Stimulated activated CD4-positive, alpha-beta T cell treated with anti-CD3 and anti-CD28 coated beads, Interleukin-1b, Interleukin-23, amount 100 ng/mL, for 24 hours (primary cell): ENCODE results near the gene TRIO.

ENCODE experiments used
- DNase-seq, 4 experiments: peaks; one replicate each; pipeline ENCODE4 v3.0.0-alpha.2; 2020; ENCODE audit warnings: low read depth in 4 of 4, low spot score in 1 of 4

Gene TRIO

DNA sequence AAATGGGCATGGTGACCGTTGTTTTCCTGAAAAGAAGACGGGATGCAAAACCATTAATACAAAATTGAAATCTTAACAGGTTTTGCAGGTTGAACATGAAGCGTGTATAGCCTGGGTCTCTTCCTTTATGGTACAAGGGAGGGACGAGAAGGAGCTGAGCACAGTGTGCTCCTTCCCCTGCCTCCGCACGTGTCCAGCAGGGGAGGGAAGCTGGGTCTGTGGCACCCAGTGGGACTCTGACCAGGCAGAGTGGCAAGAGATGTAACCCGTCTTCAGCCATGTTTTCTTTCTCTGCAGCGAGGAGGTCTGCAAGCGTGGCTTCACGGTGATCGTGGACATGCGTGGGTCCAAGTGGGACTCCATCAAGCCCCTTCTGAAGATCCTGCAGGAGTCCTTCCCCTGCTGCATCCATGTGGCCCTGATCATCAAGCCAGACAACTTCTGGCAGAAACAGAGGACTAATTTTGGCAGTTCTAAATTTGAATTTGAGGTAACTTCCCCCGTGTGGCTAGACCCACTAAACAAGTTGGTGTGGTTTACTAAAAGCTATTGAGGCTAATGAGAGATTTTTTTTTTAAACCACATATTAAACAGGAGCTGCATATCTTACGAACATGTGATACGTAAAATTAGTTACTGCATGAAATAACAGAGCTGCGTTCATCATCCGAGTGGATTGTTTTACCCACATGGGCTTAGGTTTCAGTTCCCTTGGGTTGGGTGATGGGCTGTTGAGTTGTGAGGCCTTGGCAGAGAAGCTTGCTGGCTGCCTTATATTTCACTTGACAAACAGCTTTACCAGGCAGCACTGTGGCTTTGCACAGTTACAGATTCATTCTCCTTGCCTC lies 143.7 kb downstream of the TRIO start:
- DNase-seq, result no peak

DNA sequence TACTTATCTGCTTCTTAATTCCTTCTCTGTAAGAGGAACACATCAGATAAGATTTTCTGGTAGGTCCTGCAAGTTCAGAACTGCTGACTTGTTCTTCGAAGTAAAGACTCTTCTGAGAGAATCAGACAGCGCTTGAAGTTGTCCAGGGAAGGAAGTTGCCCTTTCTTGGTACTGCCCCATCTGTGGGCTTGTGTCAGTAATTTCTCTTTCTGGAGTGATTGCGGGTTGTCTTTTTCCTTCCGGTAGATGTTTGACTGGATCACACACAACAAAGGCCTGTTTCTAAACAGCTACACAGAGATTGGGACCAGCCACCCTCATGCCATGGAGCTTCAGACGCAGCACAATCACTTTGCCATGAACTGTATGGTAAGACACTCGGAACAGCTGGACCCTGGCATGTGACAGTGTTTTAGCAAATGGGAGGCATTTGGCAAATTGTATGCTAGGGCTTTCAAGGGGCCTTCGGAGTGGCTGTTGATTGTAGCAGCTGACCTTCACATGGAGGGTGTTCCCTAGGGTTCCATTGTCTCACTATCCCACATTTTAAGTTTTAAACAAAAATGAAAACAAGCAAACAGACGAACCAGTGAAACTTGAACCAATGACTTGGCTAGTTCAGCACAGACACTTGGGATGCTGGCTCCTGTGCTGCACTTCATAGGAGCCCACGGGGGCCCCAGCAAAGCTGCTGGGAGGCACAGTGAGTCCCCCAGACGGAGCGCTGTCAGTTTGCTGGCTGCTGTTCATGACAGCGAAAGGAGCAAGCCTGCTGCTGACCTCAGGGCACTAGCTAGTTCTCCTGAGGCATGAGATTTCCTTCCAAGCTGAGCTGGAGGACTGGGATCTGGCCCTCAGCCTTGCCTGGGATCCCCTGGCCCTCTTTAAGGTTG lies 149.9 kb downstream of the TRIO start:
- DNase-seq, result no peak

DNA sequence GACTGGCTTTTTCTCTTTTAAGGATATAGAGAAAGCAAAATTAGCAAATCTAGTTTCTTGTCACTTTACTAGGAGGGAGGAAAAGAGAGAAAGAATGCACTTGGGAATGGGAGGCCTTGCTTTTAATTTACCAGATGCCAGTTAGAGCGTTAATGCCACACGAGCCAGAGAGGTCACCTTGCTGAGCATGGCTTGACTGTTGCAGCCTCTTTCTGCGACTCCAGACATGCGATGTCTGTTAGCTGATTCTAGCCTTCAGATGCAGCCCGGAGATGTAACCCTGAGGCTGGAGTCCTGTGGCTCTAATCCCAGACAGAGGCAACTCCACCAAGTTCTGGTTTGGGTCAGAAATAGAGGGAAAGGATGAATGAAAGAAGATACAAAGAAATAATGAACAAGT lies 152.5 kb downstream of the TRIO start:
- no peak for DNase-seq

DNA sequence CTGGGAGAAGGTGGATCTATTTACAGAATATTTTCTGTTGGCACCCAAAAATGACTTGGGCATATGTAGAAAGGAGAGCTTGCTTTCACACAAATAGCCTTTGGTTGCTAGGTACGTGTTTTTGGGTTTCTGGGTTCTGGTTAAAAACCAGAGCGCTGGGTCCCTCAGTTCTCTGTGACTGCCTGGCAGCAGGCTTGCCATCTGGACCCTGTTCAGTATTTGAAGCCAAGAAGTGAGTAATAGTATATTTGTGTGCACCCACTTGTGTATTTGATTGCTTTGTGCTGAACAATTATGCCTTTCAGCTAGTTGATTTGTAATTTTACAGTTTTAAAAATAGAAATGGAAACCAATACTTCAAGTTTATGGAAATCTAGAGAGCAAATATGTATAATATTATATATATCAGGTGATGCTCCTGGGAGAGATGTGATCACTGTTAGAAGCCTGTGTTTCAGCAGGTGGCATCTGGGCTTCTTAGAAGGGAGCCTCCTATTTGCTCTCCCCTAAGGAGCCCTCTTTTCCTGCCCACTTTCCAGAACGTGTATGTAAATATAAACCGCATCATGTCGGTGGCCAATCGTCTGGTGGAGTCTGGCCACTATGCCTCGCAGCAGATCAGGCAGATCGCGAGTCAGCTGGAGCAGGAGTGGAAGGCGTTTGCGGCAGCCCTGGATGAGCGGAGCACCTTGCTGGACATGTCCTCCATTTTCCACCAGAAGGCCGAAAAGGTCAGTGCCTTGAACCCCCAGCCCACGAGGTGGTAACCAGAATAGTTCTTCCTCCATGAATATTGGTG lies 153.6 kb downstream of the TRIO start:
- no peak for DNase-seq

DNA sequence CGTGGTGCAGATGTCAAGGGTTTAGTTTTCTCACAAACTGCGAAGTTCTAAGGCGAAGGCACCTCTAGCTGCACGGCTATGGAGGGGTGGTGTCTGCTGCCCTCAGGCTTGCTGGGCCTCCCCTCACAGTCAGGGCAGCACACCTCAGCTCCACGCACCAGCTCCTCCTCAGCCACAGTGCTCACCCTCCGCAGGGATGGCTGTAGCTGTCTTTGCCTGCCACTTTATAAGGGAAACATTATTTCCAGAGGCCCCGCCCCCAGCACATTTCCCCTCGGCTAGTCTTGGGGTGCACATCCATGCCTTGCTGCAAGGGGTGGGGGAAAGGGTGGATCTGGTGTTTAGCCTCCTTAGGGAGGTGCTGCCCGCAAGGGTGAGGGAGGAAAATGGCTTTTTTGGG lies 154.6 kb downstream of the TRIO start:
- DNase-seq, result no peak

DNA sequence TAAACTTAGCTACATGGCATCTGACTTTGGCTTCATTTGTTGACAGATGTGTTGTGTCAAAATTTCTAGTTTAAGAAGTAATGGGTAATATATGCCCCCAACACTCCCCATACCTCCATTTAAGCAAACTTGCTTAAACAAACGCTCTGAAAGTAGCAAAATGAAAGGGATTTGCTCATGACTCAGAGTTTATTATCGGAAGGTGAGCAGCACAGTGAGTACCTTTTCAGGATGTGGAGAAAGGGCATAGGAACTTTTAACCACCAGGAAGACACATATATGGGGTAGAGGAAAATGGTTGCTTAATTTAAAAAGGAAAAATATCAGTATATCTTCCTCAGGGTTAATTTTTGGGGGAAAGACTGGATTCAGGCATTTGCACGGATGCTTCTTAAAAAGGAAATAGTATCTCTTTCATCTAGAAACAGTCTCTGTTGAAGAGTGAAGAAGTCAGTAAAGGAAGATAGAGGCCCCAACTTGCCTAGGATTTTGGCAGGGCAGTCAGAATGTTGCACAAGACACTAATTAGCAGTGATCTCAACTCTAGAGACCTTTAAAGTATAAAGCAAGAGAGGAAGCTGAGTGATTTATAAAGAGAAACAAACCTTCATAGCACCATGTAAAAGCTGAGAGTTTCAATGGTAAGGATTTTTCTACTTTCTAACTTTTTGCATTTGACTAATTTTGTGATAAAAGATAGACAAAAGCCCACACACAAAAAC lies 155.1 kb downstream of the TRIO start:
- DNase-seq, result no peak

DNA sequence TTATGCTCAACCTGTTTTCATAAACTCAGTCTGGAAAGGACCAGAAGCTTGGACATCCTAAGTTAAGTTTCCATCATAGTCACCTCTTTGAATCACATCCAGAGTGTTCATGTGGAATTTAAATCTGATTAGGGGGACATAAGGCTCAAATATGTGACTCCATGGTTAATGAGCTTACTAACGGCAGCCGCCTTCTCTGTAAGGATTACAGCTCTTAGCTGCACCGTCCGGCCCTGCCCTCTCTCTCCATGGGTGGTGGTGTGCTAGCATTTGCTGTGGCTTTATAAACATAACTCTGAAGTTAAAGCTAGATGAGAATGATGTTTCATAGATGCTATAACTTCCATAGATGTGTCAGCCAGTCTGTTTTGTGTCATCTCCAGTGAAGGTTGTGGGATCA lies 156.5 kb downstream of the TRIO start:
- DNase-seq, result no peak

DNA sequence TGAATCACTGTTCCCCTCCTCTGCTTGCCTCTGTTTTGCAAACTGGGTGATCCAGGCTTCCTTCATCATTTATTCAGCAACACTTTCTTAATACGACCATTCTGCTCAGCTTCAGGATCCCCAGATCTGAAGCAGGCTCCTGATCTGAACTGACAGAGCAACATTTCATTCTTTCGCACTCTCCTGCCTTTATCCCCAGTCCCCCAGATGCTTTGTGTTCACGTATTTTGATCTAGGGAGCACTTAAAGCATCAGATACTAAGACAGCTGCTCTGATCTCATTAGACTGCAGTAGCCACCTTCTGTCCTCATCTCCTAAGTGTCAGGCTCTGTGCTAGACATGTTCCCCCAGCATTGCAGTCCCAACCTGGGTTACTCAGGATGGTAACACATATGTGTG lies 158.0 kb downstream of the TRIO start:
- no peak for DNase-seq

DNA sequence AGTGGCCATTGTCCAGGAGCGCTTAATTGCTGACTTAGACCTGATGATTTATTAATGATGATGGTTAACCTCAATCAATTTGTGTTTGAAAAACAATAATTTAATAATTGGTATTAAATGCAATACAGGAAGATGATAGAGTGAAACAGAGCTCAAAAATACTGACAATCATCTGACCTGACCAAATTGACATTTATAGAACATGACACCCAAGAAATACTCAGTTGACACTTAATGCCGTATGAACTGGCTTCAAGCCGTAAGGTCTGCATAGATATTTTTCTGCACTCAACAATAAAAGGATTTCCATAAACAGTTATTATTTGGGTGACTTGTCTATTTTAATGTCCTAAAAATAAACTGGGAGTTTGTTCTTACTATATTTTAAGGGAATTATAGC lies 159.2 kb downstream of the TRIO start:
- DNase-seq, result no peak

DNA sequence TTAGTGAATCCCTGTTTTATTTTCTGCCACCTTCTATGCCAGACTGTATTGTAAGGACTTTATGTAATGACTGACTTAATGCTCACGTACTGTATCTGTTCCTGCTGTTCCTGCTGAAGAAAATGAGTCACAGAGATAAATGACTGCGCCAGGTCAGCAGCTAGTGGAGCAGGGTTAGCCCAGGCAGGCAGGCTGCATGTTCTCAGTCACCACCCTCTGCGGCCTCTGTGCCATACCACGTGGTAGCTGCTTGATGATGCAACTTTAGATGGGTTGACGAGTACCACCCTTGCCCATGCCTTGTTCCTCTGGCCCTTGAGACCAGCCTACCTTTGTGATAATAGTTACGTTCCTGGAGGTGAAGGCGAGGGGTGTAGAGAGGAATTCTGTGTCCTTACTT lies 161.9 kb downstream of the TRIO start:
- no peak for DNase-seq

DNA sequence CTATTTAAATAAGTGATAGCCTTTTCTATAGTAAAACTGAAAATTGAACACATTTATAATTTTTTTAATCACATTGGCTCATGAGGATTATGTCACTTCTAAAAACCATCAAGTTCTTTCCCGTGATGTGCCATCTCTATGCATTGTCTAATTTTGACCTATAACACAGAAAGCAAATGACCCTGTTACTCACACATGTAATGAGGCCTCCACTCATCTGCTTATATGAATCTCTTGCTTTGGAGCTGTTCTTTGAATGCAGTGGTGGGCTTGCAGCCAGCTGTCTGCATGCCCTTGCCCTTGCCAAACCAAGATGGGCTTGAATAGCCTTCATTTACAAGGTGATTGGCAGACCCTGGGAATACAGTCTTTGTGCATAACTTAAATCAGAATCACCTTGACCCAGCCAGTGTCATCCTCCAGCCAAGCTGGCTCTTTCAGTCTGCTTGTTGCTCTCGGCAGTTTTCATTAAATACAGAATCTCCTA lies 163.2 kb downstream of the TRIO start:
- DNase-seq, result no peak

DNA sequence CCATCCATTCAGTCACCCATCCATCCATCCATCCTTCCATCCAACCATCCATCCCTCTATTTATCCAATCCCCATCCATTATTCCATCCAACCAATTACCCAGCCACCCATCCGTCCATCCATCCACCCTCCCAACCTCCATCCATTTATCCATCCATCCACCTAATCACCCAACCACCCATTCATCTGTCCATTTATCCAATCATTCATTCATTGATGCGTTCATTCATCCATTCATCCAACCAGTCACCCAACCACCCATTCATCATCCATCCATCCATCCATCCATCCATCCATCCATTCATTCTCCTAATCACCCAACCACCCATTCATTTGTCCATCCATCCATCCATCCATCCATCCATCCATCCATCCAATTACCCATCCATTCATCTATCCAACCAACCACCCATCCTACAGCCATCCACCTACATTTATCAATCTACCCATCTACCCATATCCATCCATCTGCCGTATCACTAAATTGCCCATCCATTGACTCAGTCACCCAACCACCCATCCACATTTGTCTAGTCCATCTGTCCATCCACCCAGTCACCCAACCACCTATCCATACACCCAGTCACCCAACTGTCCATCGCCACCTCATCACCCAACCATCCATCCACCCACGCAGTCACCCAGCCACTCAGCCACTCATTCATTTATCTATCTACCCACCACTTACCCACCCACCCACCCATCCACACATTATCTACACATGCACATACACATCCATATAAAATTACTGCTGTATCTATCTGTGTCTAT lies 165.4 kb downstream of the TRIO start:
- DNase-seq, result no peak

DNA sequence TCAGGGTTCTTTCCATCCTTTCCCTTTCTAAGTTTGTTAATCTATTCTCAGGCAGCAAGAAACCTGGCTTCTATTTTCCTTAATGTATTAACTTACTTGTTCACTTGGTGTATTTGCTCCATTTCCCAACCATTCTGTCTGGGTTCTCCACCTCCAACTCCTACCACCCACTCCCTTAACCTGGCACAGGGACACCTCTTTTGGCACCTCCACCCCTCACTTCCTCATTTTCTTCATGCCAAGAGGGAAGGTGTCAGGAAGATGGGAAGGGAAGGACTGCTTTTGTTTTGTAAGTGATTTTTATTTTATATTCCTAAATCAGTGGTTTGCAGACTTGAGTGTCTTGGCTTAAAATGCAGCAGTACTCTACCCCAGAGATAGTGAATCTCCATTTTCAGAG lies 166.1 kb downstream of the TRIO start:
- no peak for DNase-seq

DNA sequence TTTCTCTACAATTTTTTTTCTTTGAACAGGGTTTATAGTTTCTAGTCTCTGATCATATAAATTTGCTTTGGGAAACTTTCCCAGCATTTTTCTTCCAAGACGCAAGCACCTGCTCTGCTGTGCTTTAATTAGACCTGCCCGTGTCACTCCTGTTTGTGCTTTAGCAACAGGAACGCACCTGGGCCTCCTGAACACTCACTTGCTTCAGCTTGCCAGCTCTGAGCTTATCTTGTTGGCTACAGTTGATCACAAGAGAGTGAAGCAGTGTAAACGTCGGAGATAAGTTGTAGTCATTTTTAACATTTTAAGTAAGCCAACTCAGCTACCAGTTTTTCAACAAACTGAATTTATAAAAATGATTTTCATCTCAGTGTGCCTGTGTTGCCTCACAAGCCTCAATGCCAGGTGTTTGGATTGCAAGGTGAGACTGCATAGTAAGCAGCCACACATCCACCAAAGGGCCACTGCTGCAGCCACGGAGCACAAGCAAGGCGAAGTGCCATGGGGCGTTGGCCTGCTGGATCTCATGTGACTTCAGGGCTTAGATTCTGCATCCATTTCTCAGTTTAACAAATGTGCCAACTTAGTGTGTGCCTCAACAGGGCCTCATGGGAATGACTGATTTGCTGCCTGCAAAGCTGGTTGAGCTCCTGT lies 166.9 kb downstream of the TRIO start:
- DNase-seq, result no peak

DNA sequence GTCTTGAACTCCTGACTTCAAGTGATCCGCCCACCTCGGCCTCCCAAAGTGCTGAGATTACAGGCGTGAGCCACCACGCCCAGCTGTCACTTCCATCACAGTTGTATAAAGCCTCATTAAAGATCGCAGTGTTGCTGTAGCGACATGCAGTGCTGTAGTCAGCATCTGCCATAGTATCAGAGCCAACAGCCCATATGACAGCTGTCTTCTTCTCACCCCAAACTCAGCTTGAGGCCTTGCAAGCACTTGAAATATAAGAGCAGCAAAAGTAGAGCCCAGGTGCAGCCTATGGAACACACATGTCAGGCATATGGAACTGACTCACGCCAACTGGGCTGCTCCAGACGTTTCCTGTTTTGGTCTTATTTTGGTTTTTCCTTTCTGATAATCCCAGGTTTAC lies 167.8 kb downstream of the TRIO start:
- DNase-seq, result no peak

DNA sequence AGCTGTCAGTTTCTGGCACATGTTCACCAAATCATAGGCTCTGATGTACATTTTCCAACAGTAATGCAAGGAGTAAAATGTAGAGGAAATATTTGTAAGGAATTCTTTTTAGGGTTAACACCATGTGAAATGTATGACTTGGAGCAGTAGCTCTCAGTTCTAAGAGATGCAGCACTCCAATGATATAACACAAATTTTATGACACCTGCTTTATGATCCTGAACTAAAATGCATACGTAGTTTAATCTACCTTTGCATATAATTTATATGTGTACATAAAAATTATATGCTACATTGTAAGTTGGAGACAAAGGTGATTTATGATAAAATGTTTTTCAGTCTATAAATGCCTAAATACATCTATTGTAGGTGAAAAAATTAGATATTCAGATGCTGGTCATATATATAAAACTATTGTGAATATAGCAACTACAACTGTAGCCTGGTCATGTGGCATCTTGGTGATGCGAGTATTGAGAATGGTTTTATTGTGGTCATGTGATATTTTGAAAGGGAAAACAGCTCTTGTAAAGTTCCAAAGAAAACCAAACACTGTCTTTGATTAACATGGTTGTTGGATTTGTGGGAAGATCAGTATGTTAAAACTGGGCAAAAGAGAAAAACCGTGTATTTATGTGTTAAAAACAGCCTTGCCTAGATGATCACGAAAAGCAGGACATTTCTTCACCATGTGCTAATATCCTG lies 171.0 kb downstream of the TRIO start:
- no peak for DNase-seq

DNA sequence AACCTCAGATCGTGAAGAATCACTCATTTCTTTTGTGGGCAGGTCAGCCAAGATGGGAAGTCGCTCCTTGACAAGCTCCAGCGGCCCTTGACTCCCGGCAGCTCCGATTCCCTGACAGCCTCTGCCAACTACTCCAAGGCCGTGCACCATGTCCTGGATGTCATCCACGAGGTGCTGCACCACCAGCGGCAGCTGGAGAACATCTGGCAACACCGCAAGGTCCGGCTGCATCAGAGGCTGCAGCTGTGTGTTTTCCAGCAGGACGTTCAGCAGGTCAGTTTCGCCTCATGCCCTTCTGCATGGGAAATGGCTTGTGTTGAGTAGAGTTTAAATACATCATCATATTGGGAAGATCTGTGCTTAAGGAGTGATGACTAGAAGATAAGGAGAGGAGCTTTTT lies 173.3 kb downstream of the TRIO start:
- no peak for DNase-seq

DNA sequence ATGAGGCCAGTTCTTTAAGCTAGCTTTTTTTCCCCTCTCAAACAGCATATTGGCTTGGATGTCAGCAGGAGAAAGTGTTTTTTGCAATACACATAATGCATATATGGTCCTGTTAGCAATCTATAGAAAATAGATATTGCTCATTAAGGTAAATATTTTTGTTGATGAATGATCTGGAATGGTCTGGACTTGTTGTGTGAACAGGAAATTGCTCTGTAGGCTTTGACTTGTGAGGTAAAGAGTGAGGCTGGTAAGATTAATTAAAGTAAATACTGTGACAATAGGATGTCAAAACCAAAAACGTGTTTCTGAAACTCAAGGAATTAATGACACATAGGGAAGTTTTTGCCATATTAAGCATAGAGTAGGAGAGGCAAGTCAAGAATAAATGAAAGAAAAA lies 176.0 kb downstream of the TRIO start:
- no peak for DNase-seq

DNA sequence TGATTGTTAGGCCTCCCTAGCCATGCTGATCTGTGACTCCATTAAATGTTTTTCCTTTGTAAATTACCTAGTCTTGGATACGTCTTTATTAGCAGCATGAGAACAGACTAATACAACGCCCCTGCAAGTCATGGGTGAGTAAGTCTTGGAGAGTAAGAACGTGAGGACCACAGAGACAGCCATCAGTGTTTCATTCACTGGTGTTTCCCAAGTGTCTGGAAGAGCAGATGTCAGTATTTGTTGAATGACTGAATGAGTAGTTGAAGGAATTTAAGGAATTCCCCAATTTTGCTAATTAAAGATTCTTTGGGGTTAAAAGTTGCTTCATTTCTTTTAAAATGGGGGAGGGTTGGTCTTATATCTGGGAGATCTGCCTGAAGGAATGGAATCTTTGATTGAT lies 178.8 kb downstream of the TRIO start:
- DNase-seq, result no peak
